Left ventricle myocardium inferior (tissue), 1 donor: ENCODE data around the gene LHFPL3. TPM values are rescaled to one million over a fixed set of nuclear protein-coding genes. Genes with fewer than 3 reads are reported as not detected.

Experiments
- DNase-seq: peaks from one replicate; pipeline ENCODE4 v3.0.0-alpha.2; 2020
- H3K27ac ChIP-seq: fragments of 200-600 bp; replicated peaks from 2 replicates; pipeline ENCODE4 v1.8.0; 2021
- H3K27me3 ChIP-seq: fragments of 200-600 bp; 2 replicates; pipeline ENCODE4 v1.8.0; 2021; ENCODE audit warnings: low read depth
- H3K36me3 ChIP-seq: fragments of 200-600 bp; 2 replicates; pipeline ENCODE4 v1.8.0; 2021
- H3K4me1 ChIP-seq: fragments of 200-600 bp; 2 replicates; pipeline ENCODE4 v1.8.0; 2021
- H3K4me3 ChIP-seq: fragments of 200-600 bp; 2 replicates; pipeline ENCODE4 v1.8.0; 2021; ENCODE audit warnings: mild to moderate bottlenecking, moderate library complexity
- H3K9me3 ChIP-seq: fragments of 200-600 bp; replicated peaks from 2 replicates; pipeline ENCODE4 v1.8.0; 2021
- intact Hi-C: fragments of 100-400 bp; cut with micrococcal nuclease; formaldehyde crosslinking; loops from one replicate; pipeline ENCODE4 v1.11.0; 2022
- total RNA-seq: library from RNA; stranded (reverse); fragmentation: NEBNext Ultra II Directional; extraction: Animal tissue kit (Norgen Biotek cat#: 25700); gene quantifications from one replicate; pipeline ENCODE4 v1.2.1, GENCODE V29; 2021
- TF ChIP-seq, protein P1 (sequence below): fragments of 200-600 bp; IDR thresholded peaks from 2 replicates; pipeline ENCODE4 v1.8.0; 2021; ENCODE audit warnings: antibody characterized with exemption, mild to moderate bottlenecking, borderline replicate concordance
- donor health status: DM: no; HTN: yes; CAD: no; lungs with severe emphysema.

The LHFPL3 gene
- total RNA-seq, 1 donor from 2014 or later, result not detected

GRCh38 chr7:104530251-104530650 is 201.8 kb downstream of the LHFPL3 start:
- Histone ChIP-seq H3K4me1 (no peaks in the 10 kb centered on the region), H3K27ac (no peak overlapping the region), H3K4me3 (no peak overlapping the region), H3K36me3 (no peaks in the 10 kb centered on the region), H3K27me3 (no peaks in the 10 kb centered on the region), H3K9me3 (no peaks in the 10 kb centered on the region)
- TF ChIP-seq, protein P1, sequence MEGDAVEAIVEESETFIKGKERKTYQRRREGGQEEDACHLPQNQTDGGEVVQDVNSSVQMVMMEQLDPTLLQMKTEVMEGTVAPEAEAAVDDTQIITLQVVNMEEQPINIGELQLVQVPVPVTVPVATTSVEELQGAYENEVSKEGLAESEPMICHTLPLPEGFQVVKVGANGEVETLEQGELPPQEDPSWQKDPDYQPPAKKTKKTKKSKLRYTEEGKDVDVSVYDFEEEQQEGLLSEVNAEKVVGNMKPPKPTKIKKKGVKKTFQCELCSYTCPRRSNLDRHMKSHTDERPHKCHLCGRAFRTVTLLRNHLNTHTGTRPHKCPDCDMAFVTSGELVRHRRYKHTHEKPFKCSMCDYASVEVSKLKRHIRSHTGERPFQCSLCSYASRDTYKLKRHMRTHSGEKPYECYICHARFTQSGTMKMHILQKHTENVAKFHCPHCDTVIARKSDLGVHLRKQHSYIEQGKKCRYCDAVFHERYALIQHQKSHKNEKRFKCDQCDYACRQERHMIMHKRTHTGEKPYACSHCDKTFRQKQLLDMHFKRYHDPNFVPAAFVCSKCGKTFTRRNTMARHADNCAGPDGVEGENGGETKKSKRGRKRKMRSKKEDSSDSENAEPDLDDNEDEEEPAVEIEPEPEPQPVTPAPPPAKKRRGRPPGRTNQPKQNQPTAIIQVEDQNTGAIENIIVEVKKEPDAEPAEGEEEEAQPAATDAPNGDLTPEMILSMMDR, result no peak
- DNase-seq, result no peak
- intact Hi-C loops, result no loop called here

GRCh38 chr7:104534149-104534548 is 205.7 kb downstream of the LHFPL3 start:
- no peak for DNase-seq
- TF ChIP-seq, protein P1, result no peak
- intact Hi-C loops, result no loop called here
- Histone ChIP-seq H3K36me3 (no peaks in the 10 kb centered on the region), H3K27me3 (no peaks in the 10 kb centered on the region), H3K27ac (no peak overlapping the region), H3K4me3 (no peak overlapping the region), H3K4me1 (peaks cover 11% of the 10 kb centered on the region), H3K9me3 (no peaks in the 10 kb centered on the region)

- Histone ChIP-seq H3K9me3 (no peaks in the 10 kb centered on the region), H3K27me3 (no peaks in the 10 kb centered on the region), H3K4me3 (no peak overlapping the region), H3K27ac (no peak overlapping the region), H3K36me3 (no peaks in the 10 kb centered on the region), H3K4me1 (peaks cover 11% of the 10 kb centered on the region)
- intact Hi-C loops, result no loop called here
- TF ChIP-seq, protein P1, result no peak
- no peak for DNase-seq
Measured at GRCh38 chr7:104535841-104536240, 207.4 kb downstream of the LHFPL3 start.

- H3K36me3 ChIP-seq, result no peaks in the 10 kb centered on the region
- H3K27ac ChIP-seq, result no peak overlapping the region
- TF ChIP-seq, protein P1, result no peak
- H3K4me1 ChIP-seq, result peaks cover 11% of the 10 kb centered on the region
- no peaks in the 10 kb centered on the region for H3K27me3 ChIP-seq
- intact Hi-C loops, result no loop called here
- no peaks in the 10 kb centered on the region for H3K9me3 ChIP-seq
- no peak for DNase-seq
- no peak overlapping the region for H3K4me3 ChIP-seq
Measured at GRCh38 chr7:104536956-104537355, 208.6 kb downstream of the LHFPL3 start.

DNA sequence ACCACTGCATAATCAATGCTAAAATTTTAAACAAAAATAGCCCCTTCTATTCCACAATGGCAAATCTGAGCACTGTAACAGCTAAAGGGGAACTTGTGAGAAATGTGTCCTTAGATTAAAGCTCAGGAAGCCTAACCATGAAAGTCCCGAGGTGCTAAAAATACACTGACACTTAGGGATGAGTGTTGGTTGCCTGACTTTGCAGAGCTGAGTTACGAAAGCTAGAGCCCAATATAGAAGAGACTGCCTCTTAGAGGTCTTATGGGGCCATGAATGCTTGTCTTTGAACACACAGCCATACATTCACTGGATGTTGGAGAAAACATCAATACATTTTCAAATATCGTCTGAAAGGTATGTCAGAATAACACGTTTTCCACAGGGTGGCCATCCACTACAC is 209.7 kb downstream of the LHFPL3 start:
- Histone ChIP-seq H3K9me3 (no peaks in the 10 kb centered on the region), H3K36me3 (no peaks in the 10 kb centered on the region), H3K4me3 (no peak overlapping the region), H3K27ac (no peak overlapping the region), H3K4me1 (peaks cover 11% of the 10 kb centered on the region), H3K27me3 (no peaks in the 10 kb centered on the region)
- DNase-seq, result no peak
- TF ChIP-seq, protein P1, result no peak
- intact Hi-C loops, result no loop called here

GRCh38 chr7:104541897-104542296 is 213.5 kb downstream of the LHFPL3 start:
- Histone ChIP-seq H3K4me3 (no peak overlapping the region), H3K27me3 (no peaks in the 10 kb centered on the region), H3K4me1 (peaks cover 11% of the 10 kb centered on the region), H3K27ac (no peak overlapping the region), H3K36me3 (no peaks in the 10 kb centered on the region), H3K9me3 (no peaks in the 10 kb centered on the region)
- DNase-seq, result no peak
- TF ChIP-seq, protein P1, result no peak
- intact Hi-C loops, result no loop called here
